ENCODE results near the gene ATL2.

The ATL2 gene

GRCh38 chr2:38376346-38377049 is 575 bp downstream of the ATL2 start:
- no peaks in the 10 kb centered on the region for H3K9me3 ChIP-seq (ENCODE audit: control insufficient read depth, insufficient read depth, low read depth, low read length)
- ChIA-PET POLR2A (interaction anchor here (0.5 to 2.9 kb wide), 9 partner anchors 9 to 375 kb away, joined by 3 to 26 read pairs (median 3); partner anchors contain the start of gene SRSF7), CTCF (interaction anchor here (0.6 to 4.9 kb wide), 20 partner anchors 10 to 221 kb away, joined by 3 to 35 read pairs (median 4); no protein-coding TSS in a partner anchor)
- no peaks in the 10 kb centered on the region; a peak in 1 of 3 replicates for H3K36me3 ChIP-seq (ENCODE audit: control insufficient read depth in 2 of 2, insufficient read depth in 1 of 2, low read length in 2 of 2)
- peak overlapping the region; percentile 98 for H3K27ac ChIP-seq (ENCODE audit: extremely low read depth, low read depth, low read length)
- H3K4me1 ChIP-seq (ENCODE audit: control insufficient read depth, insufficient read depth, low read length), result peaks cover 33% of the 10 kb centered on the region
- peak overlapping the region; percentile 92 for H3K4me3 ChIP-seq (ENCODE audit: low read depth, low read length)
- 0 out of 2 replicates have a peak, but pooled peaks have one; percentile 62 for TF ChIP-seq ZFP37 (tag by site-specific recombination; IDR thresholded peaks at IDR 0.05)
- peak; percentile 29; the same call in 1 of the 2 replicates for TF ChIP-seq ZNF629 (tag by site-specific recombination; IDR thresholded peaks at IDR 0.05)
- no peak for TF ChIP-seq PRDM2 (tag by site-specific recombination; IDR thresholded peaks at IDR 0.05; ENCODE audit: borderline replicate concordance)
- 0 out of 2 replicates have a peak, but pooled peaks have one; percentile 9 for TF ChIP-seq SCRT2 (tag by site-specific recombination; IDR thresholded peaks at IDR 0.05)
- 0 out of 2 replicates have a peak, but pooled peaks have one; percentile 13 for TF ChIP-seq ZNF394 (tag by site-specific recombination; IDR thresholded peaks at IDR 0.05; ENCODE audit: borderline replicate concordance)
- TF ChIP-seq IKZF3 (tag by site-specific recombination; IDR thresholded peaks at IDR 0.05), result no peak
- TF ChIP-seq OVOL3 (tag by site-specific recombination; IDR thresholded peaks at IDR 0.05), result no peak
- TF ChIP-seq ZBTB10 (tag by site-specific recombination; IDR thresholded peaks at IDR 0.05), result peak; percentile 65
- peak; percentile 56 for TF ChIP-seq TRIM28 (IDR thresholded peaks at IDR 0.05; ENCODE audit: borderline replicate concordance, low read length)
- TF ChIP-seq ZBTB6 (tag by site-specific recombination; IDR thresholded peaks at IDR 0.05), result 0 out of 2 replicates have a peak, but pooled peaks have one; percentile 3
- 0 out of 2 replicates have a peak, but pooled peaks have one; percentile 20 for TF ChIP-seq ZNF2 (tag by site-specific recombination; IDR thresholded peaks at IDR 0.05)
- TF ChIP-seq ZNF621 (tag by site-specific recombination; IDR thresholded peaks at IDR 0.05), result no peak
- TF ChIP-seq ZBTB26 (tag by site-specific recombination; optimal IDR thresholded peaks at IDR 0.05), result peak; percentile 60
- no peak for TF ChIP-seq ZSCAN4 (tag by site-specific recombination; IDR thresholded peaks at IDR 0.05)
- TF ChIP-seq ZBTB17 (tag by site-specific recombination; IDR thresholded peaks at IDR 0.05), result peak; percentile 86
- TF ChIP-seq MEIS1 (CRISPR knock-in tag; IDR thresholded peaks at IDR 0.05; ENCODE audit: borderline replicate concordance), result no peak
- peak; percentile 66 for TF ChIP-seq ZNF501 (tag by site-specific recombination; IDR thresholded peaks at IDR 0.05)
- peak; percentile 77 for TF ChIP-seq ZNF600 (tag by site-specific recombination; IDR thresholded peaks at IDR 0.05)
- no peak for TF ChIP-seq ZNF302 (tag by site-specific recombination; IDR thresholded peaks at IDR 0.05; ENCODE audit: low read depth)
- peak; percentile 80 for TF ChIP-seq ZBTB20 (tag by site-specific recombination; IDR thresholded peaks at IDR 0.05)
- TF ChIP-seq MZF1 (tag by site-specific recombination; IDR thresholded peaks at IDR 0.05; ENCODE audit: borderline replicate concordance), result no peak
- TF ChIP-seq ZSCAN5A (tag by site-specific recombination; IDR thresholded peaks at IDR 0.05), result no peak
- TF ChIP-seq ZNF664 (tag by site-specific recombination; IDR thresholded peaks at IDR 0.05), result peak; percentile 59; the same call in 1 of the 2 replicates

Data from HEK293 (cell line).